Measurements from ENCODE around the gene RALGPS1.

The RALGPS1 gene

GRCh38 chr9:127027694-127028093, 113.1 kb downstream of the RALGPS1 start:
- DNase-seq: no peak

- no peak for DNase-seq
Measured at GRCh38 chr9:127029548-127029947, 115.0 kb downstream of the RALGPS1 start.

- DNase-seq: peak; percentile 55
Measured at GRCh38 chr9:127030814-127031740, 116.5 kb downstream of the RALGPS1 start.

GRCh38 chr9:127032256-127032655, 117.7 kb downstream of the RALGPS1 start:
- DNase-seq: no peak

- no peak for DNase-seq
Measured at GRCh38 chr9:127033061-127033460, 118.5 kb downstream of the RALGPS1 start.

- no peak for DNase-seq
Measured at GRCh38 chr9:127033789-127034188, 119.2 kb downstream of the RALGPS1 start.

- DNase-seq: no peak
Measured at GRCh38 chr9:127034691-127035090, 120.1 kb downstream of the RALGPS1 start.

- no peak for DNase-seq
Measured at GRCh38 chr9:127035423-127035822, 120.8 kb downstream of the RALGPS1 start.

- no peak for DNase-seq
Measured at GRCh38 chr9:127035948-127036347, 121.4 kb downstream of the RALGPS1 start.

- DNase-seq: no peak
Measured at GRCh38 chr9:127036437-127036836, 121.9 kb downstream of the RALGPS1 start.

- DNase-seq: no peak
Measured at GRCh38 chr9:127038531-127038930, 123.9 kb downstream of the RALGPS1 start.

GRCh38 chr9:127039492-127039891, 124.9 kb downstream of the RALGPS1 start:
- DNase-seq: no peak

- DNase-seq: no peak
Measured at GRCh38 chr9:127045148-127045547, 130.6 kb downstream of the RALGPS1 start.

GRCh38 chr9:127047971-127048370, 133.4 kb downstream of the RALGPS1 start:
- DNase-seq: no peak

- DNase-seq: peak; percentile 73
Measured at GRCh38 chr9:127049044-127049443, 134.5 kb downstream of the RALGPS1 start.

GRCh38 chr9:127049581-127049980, 135.0 kb downstream of the RALGPS1 start:
- DNase-seq: no peak

GRCh38 chr9:127050152-127050551, 135.6 kb downstream of the RALGPS1 start:
- DNase-seq: no peak

GRCh38 chr9:127050591-127051001, 136.0 kb downstream of the RALGPS1 start:
- DNase-seq: no peak

- DNase-seq: no peak
Measured at GRCh38 chr9:127051881-127052595, 137.5 kb downstream of the RALGPS1 start.

GRCh38 chr9:127053057-127053821, 138.7 kb downstream of the RALGPS1 start:
- peak; percentile 81 for DNase-seq

- peak; percentile 63 for DNase-seq
Measured at GRCh38 chr9:127053960-127054359, 139.4 kb downstream of the RALGPS1 start.

- DNase-seq: no peak
Measured at GRCh38 chr9:127055745-127056402, 141.3 kb downstream of the RALGPS1 start.

GRCh38 chr9:127056446-127056845, 141.9 kb downstream of the RALGPS1 start:
- DNase-seq: no peak

Data from femur (tissue), 1 donor.